VCaP (cell line): Measurements from ENCODE around the gene TBC1D8.
"Not testable (repeated sequence)": the region's sequence is repeated elsewhere in the genome, so short reads cannot be mapped to it uniquely, and the experiment has no call there.

Source experiments
- H3K27ac ChIP-seq: fragments of 450-650 bp; 2 replicates; pipeline ENCODE4 v1.5.1; 2017
- CTCF ChIP-seq: fragments of 450-650 bp; conservative IDR thresholded peaks from 2 replicates; pipeline ENCODE4 v1.5.1; 2017; ENCODE audit warnings: mild to moderate bottlenecking, moderate library complexity

TBC1D8 gene

DNA sequence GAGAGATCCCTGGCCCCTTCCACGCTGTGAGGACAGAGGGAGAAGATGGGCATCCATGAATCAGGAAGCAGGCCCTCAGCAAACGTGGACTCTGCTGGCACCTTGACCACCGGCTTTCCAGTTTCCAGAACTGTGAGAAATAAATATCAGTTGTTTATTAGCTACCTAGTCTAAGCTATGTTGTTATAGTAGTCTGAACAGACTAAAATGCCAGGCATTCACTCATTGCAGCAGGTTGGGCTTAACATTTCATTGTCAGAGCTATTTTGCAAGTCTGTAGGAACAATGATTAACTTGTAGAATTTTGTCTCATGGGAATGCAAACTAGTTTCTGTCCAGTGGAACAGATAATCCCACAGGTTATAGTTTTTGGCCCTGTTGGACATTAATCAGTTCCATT lies 24.8 kb upstream of the TBC1D8 start:
- TF ChIP-seq CTCF = no peak
- H3K27ac ChIP-seq = no peak overlapping the region

- H3K27ac ChIP-seq = no peak overlapping the region
Measured at GRCh38 chr2:101173707-101174295, 22.6 kb upstream of the TBC1D8 start.

GRCh38 chr2:101169822-101170221 lies 18.6 kb upstream of the TBC1D8 start:
- not testable (repeated sequence) for H3K27ac ChIP-seq

More at GRCh38 chr2:101173707-101174295, 22.6 kb upstream of the TBC1D8 start:
- TF ChIP-seq CTCF = no peak

GRCh38 chr2:101168706-101169105 lies 17.5 kb upstream of the TBC1D8 start:
- H3K27ac ChIP-seq = no peak overlapping the region
- TF ChIP-seq CTCF = no peak

GRCh38 chr2:101167532-101167931 lies 16.4 kb upstream of the TBC1D8 start:
- H3K27ac ChIP-seq = not testable (repeated sequence)

DNA sequence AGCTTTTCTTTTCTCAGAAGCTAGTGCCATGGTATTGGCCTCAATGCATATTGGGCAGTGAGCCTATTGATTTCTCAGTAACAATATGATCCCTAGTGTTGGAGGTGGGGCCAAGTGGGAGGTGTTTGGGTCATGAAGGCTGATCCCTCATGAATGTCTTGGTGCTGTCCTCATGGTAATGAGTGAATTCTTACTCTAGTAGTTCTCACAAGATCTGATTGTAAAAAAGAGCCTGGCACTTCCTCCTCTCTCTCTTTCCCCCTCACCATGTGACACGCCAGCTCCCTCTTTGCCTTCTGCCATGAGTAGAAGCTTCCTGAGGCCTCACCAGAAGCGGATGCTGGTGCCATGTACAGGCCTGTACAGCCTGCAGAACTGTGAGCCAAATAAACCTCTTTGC lies 12.8 kb upstream of the TBC1D8 start:
- no peak for TF ChIP-seq CTCF
- H3K27ac ChIP-seq = no peak overlapping the region

DNA sequence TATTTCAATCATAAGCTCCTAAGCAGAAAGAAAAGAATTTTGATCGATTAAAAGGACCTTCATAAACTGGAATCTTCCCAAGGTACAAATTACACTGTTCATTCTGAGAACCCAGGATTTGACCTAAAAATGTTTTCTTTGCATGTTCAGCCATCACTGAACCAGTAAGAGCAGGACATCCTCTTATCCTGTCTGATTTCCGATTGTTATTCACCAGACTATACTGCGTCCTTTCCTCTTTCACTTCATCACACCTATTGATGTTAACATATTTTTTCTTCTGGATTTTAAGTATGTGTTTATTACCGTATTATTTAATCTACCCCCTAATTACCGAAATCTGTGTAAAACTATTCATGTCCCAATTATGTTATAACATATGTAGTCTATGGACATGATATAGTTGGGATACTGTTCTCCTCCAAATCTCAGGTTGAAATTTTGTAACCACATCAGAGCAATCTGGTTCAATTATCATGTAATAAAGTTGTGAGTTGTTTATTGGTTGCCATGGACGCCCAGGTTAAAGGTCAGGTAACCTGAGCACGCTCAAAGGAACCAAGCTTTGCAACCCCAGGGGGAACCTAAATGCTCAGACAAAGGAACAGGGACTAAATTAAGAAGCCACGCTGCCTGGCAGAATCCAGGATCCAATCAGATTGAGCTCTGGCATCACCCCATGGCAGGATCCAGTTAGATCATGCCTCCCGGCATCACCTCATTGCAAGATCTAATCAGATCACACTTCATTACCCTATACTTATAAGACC lies 11.6 kb upstream of the TBC1D8 start:
- TF ChIP-seq CTCF = no peak
- no peak overlapping the region for H3K27ac ChIP-seq

DNA sequence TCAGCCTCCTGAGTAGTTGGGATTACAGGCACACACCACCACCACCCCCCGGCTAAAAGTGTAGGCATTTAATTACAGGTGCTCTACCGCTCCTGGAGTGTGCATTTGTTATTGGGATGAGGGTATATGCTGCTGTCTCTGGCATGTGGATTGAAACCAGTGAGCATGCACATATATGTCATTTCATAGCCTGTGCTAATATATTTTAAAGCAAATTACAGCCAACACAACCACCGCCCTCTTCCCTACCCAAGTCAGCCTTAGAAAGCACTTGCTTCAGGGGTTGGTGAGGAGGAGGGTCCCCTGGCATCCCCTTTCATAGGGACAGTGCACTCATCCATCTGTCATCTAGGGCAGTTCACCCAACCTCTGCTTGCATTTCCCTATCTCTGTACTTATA lies 10.5 kb upstream of the TBC1D8 start:
- no peak for TF ChIP-seq CTCF
- no peak overlapping the region for H3K27ac ChIP-seq
